HEK293 (cell line): Measurements from ENCODE around the gene S1PR2.

Experiments used
- CTCF ChIA-PET: fragments of 350-600 bp; formaldehyde crosslinking; extraction: SDS; loops from one replicate; lab custom pipeline; 2021; ENCODE audit warnings: antibody characterized with exemption; lab: Yijun Ruan, JAX
- POLR2A ChIA-PET: fragments of 300-600 bp; formaldehyde crosslinking; extraction: SDS; loops from one replicate; lab custom pipeline; 2020; ENCODE audit warnings: antibody characterized with exemption, inconsistent platforms; lab: Yijun Ruan, JAX
- H3K27ac ChIP-seq: fragments of 200-500 bp; sonication (Bioruptor generic); 2 replicates; pipeline ENCODE4 v1.5.1; 2014; ENCODE audit warnings: low read depth, low read length, control low read depth, inconsistent platforms; ENCODE audit errors: extremely low read depth
- H3K36me3 ChIP-seq, 2 experiments: fragments of 200-500 bp in 1 of 2; sonication (Bioruptor generic) in 1 of 2; 1 replicate in 1 of 2; 2 replicates in 1 of 2; pipeline ENCODE4 v1.5.1; 2014 to 2017; ENCODE audit warnings: inconsistent platforms in 2 of 2, low read length in 2 of 2; ENCODE audit not compliant: control insufficient read depth in 2 of 2, insufficient read depth in 1 of 2
- H3K4me1 ChIP-seq: fragments of 200-500 bp; sonication (Bioruptor generic); 2 replicates; pipeline ENCODE4 v1.5.1; 2014; ENCODE audit warnings: mild to moderate bottlenecking, low read length, inconsistent platforms; ENCODE audit not compliant: control insufficient read depth, insufficient read depth
- H3K4me3 ChIP-seq: 2 replicates; pipeline ENCODE4 v1.5.1; 2011; ENCODE audit warnings: low read depth, mild to moderate bottlenecking, control low read depth, low read length, moderate library complexity
- H3K9me3 ChIP-seq: fragments of 200-500 bp; sonication (Bioruptor generic); 2 replicates; pipeline ENCODE4 v1.5.1; 2014; ENCODE audit warnings: low read depth, low read length, inconsistent platforms; ENCODE audit not compliant: control insufficient read depth, insufficient read depth
- BCL11B ChIP-seq: fragments of 450-650 bp; formaldehyde crosslinking; IDR thresholded peaks from 2 replicates; pipeline ENCODE4 v1.5.1; 2016; ENCODE audit warnings: low read depth, missing biosample characterization, missing genetic modification characterization
- GFI1B ChIP-seq: fragments of 450-650 bp; formaldehyde crosslinking; IDR thresholded peaks from 2 replicates; pipeline ENCODE4 v1.5.1; 2016; ENCODE audit warnings: missing biosample characterization, missing genetic modification characterization
- GLIS1 ChIP-seq: fragments of 450-650 bp; formaldehyde crosslinking; IDR thresholded peaks from 2 replicates; pipeline ENCODE4 v1.5.1; 2016; ENCODE audit warnings: missing biosample characterization, missing genetic modification characterization
- KLF8 ChIP-seq: fragments of 450-650 bp; formaldehyde crosslinking; IDR thresholded peaks from 2 replicates; pipeline ENCODE4 v1.5.1; 2016; ENCODE audit warnings: missing biosample characterization, missing genetic modification characterization
- MEIS1 ChIP-seq: sonication (generic); formaldehyde crosslinking; IDR thresholded peaks from 2 replicates; pipeline ENCODE4 v1.8.1; 2022; ENCODE audit warnings: missing genetic modification reagents, mild to moderate bottlenecking, borderline replicate concordance
- WT1 ChIP-seq: fragments of 450-650 bp; formaldehyde crosslinking; IDR thresholded peaks from 2 replicates; pipeline ENCODE4 v1.5.1; 2016; ENCODE audit warnings: missing biosample characterization, missing genetic modification characterization
- ZNF221 ChIP-seq: fragments of 450-650 bp; formaldehyde crosslinking; IDR thresholded peaks from 2 replicates; pipeline ENCODE4 v1.5.1; 2017; ENCODE audit warnings: missing biosample characterization, missing genetic modification characterization, borderline replicate concordance
- ZNF223 ChIP-seq: fragments of 450-650 bp; formaldehyde crosslinking; IDR thresholded peaks from 2 replicates; pipeline ENCODE4 v1.5.1; 2016; ENCODE audit warnings: missing biosample characterization, missing genetic modification characterization
- ZNF248 ChIP-seq: fragments of 450-650 bp; formaldehyde crosslinking; IDR thresholded peaks from 2 replicates; pipeline ENCODE4 v1.5.1; 2017; ENCODE audit warnings: missing biosample characterization, missing genetic modification characterization
- ZNF350 ChIP-seq: fragments of 450-650 bp; formaldehyde crosslinking; IDR thresholded peaks from 2 replicates; pipeline ENCODE4 v1.5.0; 2017; ENCODE audit warnings: missing biosample characterization, mild to moderate bottlenecking, missing genetic modification characterization
- ZNF530 ChIP-seq: fragments of 450-650 bp; formaldehyde crosslinking; IDR thresholded peaks from 2 replicates; pipeline ENCODE4 v1.5.1; 2016; ENCODE audit warnings: low read depth, missing biosample characterization, missing genetic modification characterization
- ZNF600 ChIP-seq: fragments of 450-650 bp; formaldehyde crosslinking; IDR thresholded peaks from 2 replicates; pipeline ENCODE4 v1.5.1; 2016; ENCODE audit warnings: missing biosample characterization, missing genetic modification characterization
- ZNF747 ChIP-seq: fragments of 450-650 bp; formaldehyde crosslinking; IDR thresholded peaks from 2 replicates; pipeline ENCODE4 v1.5.1; 2016; ENCODE audit warnings: missing biosample characterization, missing genetic modification characterization
- ZNF76 ChIP-seq: fragments of 450-650 bp; formaldehyde crosslinking; IDR thresholded peaks from 2 replicates; pipeline ENCODE4; 2016; ENCODE audit warnings: low read depth, missing biosample characterization, missing genetic modification characterization, borderline replicate concordance
- TF ChIP-seq, protein P1 (sequence below): fragments of 450-650 bp; formaldehyde crosslinking; IDR thresholded peaks from 2 replicates; pipeline ENCODE4 v1.5.1; 2016; ENCODE audit warnings: missing biosample characterization, missing genetic modification characterization
- TF ChIP-seq, protein P2 (sequence below): fragments of 450-650 bp; formaldehyde crosslinking; IDR thresholded peaks from 2 replicates; pipeline ENCODE4 v1.5.1; 2017; ENCODE audit warnings: missing biosample characterization, missing genetic modification characterization
- TF ChIP-seq, protein P3 (sequence below): fragments of 450-650 bp; formaldehyde crosslinking; IDR thresholded peaks from 2 replicates; pipeline ENCODE4 v1.5.1; 2017; ENCODE audit warnings: missing biosample characterization, mild to moderate bottlenecking, missing genetic modification characterization, moderate library complexity
- TF ChIP-seq, protein P4 (sequence below): fragments of 450-650 bp; formaldehyde crosslinking; IDR thresholded peaks from 2 replicates; pipeline ENCODE4 v1.5.1; 2016; ENCODE audit warnings: missing biosample characterization, missing genetic modification characterization
- TF ChIP-seq, protein P5 (sequence below): fragments of 450-650 bp; formaldehyde crosslinking; IDR thresholded peaks from 2 replicates; pipeline ENCODE4 v1.5.1; 2016; ENCODE audit warnings: missing biosample characterization, missing genetic modification characterization
- TF ChIP-seq, protein P6 (sequence below): fragments of 450-650 bp; formaldehyde crosslinking; IDR thresholded peaks from 2 replicates; pipeline ENCODE4 v1.5.1; 2016; ENCODE audit warnings: missing biosample characterization, missing genetic modification characterization
- TF ChIP-seq, protein P7 (sequence below): fragments of 450-650 bp; formaldehyde crosslinking; IDR thresholded peaks from 2 replicates; pipeline ENCODE4 v1.5.1; 2016; ENCODE audit warnings: missing biosample characterization, missing genetic modification characterization, borderline replicate concordance

Gene S1PR2

DNA sequence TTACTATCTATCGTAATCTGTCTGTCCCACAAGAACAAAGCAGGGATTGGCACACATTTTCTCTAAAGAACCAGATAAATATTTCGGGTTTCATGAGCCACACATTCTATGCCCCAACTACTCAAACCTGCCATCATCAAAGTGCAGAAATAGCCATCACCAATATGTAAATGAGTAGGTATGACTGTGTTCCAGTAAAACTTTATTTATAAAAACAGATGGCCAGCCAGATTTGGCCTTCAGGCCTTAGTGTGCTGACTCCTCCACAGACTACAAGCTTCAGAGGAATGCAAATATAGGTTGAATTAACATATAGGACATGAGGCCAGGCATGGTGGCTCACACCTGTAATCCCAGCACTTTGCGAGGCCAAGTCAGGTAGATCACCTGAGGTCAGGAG is 27.4 kb downstream of the S1PR2 start (continued):
- TF ChIP-seq, protein P1, sequence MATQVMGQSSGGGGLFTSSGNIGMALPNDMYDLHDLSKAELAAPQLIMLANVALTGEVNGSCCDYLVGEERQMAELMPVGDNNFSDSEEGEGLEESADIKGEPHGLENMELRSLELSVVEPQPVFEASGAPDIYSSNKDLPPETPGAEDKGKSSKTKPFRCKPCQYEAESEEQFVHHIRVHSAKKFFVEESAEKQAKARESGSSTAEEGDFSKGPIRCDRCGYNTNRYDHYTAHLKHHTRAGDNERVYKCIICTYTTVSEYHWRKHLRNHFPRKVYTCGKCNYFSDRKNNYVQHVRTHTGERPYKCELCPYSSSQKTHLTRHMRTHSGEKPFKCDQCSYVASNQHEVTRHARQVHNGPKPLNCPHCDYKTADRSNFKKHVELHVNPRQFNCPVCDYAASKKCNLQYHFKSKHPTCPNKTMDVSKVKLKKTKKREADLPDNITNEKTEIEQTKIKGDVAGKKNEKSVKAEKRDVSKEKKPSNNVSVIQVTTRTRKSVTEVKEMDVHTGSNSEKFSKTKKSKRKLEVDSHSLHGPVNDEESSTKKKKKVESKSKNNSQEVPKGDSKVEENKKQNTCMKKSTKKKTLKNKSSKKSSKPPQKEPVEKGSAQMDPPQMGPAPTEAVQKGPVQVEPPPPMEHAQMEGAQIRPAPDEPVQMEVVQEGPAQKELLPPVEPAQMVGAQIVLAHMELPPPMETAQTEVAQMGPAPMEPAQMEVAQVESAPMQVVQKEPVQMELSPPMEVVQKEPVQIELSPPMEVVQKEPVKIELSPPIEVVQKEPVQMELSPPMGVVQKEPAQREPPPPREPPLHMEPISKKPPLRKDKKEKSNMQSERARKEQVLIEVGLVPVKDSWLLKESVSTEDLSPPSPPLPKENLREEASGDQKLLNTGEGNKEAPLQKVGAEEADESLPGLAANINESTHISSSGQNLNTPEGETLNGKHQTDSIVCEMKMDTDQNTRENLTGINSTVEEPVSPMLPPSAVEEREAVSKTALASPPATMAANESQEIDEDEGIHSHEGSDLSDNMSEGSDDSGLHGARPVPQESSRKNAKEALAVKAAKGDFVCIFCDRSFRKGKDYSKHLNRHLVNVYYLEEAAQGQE (tag by site-specific recombination) = no peak
- TF ChIP-seq ZNF221 (tag by site-specific recombination) (no peak), ZNF350 (tag by site-specific recombination) (no peak), GFI1B (tag by site-specific recombination) (no peak), BCL11B (no peak), ZNF223 (no peak), ZNF248 (no peak), GLIS1 (tag by site-specific recombination) (no peak), WT1 (tag by site-specific recombination) (no peak)
- TF ChIP-seq, protein P2, sequence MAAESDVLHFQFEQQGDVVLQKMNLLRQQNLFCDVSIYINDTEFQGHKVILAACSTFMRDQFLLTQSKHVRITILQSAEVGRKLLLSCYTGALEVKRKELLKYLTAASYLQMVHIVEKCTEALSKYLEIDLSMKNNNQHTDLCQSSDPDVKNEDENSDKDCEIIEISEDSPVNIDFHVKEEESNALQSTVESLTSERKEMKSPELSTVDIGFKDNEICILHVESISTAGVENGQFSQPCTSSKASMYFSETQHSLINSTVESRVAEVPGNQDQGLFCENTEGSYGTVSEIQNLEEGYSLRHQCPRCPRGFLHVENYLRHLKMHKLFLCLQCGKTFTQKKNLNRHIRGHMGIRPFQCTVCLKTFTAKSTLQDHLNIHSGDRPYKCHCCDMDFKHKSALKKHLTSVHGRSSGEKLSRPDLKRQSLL (tag by site-specific recombination) = no peak

DNA sequence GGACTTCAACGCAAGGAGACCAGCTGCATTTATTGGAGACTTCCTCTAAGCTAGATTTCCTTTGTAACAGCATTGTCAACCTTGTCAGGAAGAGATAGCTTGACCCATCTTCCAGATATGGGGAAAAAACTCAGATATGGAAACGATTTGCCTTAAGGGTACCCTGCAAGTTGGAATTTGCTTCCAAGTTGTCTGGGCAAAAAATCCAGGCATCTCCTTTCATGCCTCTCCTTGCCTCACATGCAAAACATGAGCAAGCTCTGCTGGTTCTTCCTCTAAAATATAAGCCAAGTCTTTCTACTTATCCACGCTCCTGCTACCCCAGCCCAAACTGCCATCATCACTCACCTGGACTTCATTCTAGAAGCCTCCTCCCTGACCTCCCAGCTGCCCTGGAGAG is 30.0 kb downstream of the S1PR2 start:
- H3K27ac ChIP-seq = no peak overlapping the region
- H3K4me3 ChIP-seq = no peak overlapping the region
- ChIA-PET POLR2A (no interaction called here), CTCF (interaction anchor here (0.7 to 1.5 kb wide), 3 partner anchors 27 to 189 kb away, joined by 3 to 6 read pairs (median 4); no protein-coding TSS in a partner anchor)
- no peaks in the 10 kb centered on the region for H3K36me3 ChIP-seq
- no peaks in the 10 kb centered on the region for H3K9me3 ChIP-seq
- no peaks in the 10 kb centered on the region for H3K4me1 ChIP-seq
- TF ChIP-seq, protein P3, sequence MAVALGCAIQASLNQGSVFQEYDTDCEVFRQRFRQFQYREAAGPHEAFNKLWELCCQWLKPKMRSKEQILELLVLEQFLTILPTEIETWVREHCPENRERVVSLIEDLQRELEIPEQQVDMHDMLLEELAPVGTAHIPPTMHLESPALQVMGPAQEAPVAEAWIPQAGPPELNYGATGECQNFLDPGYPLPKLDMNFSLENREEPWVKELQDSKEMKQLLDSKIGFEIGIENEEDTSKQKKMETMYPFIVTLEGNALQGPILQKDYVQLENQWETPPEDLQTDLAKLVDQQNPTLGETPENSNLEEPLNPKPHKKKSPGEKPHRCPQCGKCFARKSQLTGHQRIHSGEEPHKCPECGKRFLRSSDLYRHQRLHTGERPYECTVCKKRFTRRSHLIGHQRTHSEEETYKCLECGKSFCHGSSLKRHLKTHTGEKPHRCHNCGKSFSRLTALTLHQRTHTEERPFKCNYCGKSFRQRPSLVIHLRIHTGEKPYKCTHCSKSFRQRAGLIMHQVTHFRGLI = no peak
- TF ChIP-seq ZNF76 (tag by site-specific recombination) (no peak), ZNF747 (tag by site-specific recombination) (no peak), ZNF600 (no peak), ZNF530 (tag by site-specific recombination) (no peak), MEIS1 (CRISPR knock-in tag) (no peak), KLF8 (tag by site-specific recombination) (no peak)
- TF ChIP-seq, protein P4, sequence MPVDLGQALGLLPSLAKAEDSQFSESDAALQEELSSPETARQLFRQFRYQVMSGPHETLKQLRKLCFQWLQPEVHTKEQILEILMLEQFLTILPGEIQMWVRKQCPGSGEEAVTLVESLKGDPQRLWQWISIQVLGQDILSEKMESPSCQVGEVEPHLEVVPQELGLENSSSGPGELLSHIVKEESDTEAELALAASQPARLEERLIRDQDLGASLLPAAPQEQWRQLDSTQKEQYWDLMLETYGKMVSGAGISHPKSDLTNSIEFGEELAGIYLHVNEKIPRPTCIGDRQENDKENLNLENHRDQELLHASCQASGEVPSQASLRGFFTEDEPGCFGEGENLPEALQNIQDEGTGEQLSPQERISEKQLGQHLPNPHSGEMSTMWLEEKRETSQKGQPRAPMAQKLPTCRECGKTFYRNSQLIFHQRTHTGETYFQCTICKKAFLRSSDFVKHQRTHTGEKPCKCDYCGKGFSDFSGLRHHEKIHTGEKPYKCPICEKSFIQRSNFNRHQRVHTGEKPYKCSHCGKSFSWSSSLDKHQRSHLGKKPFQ (tag by site-specific recombination) = no peak
- TF ChIP-seq, protein P5, sequence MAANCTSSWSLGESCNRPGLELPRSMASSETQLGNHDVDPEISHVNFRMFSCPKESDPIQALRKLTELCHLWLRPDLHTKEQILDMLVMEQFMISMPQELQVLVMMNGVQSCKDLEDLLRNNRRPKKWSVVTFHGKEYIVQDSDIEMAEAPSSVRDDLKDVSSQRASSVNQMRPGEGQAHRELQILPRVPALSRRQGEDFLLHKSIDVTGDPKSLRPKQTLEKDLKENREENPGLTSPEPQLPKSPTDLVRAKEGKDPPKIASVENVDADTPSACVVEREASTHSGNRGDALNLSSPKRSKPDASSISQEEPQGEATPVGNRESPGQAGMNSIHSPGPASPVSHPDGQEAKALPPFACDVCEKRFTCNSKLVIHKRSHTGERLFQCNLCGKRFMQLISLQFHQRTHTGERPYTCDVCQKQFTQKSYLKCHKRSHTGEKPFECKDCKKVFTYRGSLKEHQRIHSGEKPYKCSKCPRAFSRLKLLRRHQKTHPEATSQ (tag by site-specific recombination) = no peak
- TF ChIP-seq, protein P6, sequence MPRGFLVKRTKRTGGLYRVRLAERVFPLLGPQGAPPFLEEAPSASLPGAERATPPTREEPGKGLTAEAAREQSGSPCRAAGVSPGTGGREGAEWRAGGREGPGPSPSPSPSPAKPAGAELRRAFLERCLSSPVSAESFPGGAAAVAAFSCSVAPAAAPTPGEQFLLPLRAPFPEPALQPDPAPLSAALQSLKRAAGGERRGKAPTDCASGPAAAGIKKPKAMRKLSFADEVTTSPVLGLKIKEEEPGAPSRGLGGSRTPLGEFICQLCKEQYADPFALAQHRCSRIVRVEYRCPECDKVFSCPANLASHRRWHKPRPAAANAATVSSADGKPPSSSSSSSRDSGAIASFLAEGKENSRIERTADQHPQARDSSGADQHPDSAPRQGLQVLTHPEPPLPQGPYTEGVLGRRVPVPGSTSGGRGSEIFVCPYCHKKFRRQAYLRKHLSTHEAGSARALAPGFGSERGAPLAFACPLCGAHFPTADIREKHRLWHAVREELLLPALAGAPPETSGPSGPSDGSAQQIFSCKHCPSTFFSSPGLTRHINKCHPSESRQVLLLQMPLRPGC (tag by site-specific recombination) = no peak
- TF ChIP-seq, protein P7, sequence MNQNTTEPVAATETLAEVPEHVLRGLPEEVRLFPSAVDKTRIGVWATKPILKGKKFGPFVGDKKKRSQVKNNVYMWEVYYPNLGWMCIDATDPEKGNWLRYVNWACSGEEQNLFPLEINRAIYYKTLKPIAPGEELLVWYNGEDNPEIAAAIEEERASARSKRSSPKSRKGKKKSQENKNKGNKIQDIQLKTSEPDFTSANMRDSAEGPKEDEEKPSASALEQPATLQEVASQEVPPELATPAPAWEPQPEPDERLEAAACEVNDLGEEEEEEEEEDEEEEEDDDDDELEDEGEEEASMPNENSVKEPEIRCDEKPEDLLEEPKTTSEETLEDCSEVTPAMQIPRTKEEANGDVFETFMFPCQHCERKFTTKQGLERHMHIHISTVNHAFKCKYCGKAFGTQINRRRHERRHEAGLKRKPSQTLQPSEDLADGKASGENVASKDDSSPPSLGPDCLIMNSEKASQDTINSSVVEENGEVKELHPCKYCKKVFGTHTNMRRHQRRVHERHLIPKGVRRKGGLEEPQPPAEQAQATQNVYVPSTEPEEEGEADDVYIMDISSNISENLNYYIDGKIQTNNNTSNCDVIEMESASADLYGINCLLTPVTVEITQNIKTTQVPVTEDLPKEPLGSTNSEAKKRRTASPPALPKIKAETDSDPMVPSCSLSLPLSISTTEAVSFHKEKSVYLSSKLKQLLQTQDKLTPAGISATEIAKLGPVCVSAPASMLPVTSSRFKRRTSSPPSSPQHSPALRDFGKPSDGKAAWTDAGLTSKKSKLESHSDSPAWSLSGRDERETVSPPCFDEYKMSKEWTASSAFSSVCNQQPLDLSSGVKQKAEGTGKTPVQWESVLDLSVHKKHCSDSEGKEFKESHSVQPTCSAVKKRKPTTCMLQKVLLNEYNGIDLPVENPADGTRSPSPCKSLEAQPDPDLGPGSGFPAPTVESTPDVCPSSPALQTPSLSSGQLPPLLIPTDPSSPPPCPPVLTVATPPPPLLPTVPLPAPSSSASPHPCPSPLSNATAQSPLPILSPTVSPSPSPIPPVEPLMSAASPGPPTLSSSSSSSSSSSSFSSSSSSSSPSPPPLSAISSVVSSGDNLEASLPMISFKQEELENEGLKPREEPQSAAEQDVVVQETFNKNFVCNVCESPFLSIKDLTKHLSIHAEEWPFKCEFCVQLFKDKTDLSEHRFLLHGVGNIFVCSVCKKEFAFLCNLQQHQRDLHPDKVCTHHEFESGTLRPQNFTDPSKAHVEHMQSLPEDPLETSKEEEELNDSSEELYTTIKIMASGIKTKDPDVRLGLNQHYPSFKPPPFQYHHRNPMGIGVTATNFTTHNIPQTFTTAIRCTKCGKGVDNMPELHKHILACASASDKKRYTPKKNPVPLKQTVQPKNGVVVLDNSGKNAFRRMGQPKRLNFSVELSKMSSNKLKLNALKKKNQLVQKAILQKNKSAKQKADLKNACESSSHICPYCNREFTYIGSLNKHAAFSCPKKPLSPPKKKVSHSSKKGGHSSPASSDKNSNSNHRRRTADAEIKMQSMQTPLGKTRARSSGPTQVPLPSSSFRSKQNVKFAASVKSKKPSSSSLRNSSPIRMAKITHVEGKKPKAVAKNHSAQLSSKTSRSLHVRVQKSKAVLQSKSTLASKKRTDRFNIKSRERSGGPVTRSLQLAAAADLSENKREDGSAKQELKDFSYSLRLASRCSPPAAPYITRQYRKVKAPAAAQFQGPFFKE (tag by site-specific recombination) = no peak
